Measurements from ENCODE around the gene MT2A.
A peak's percentile ranks its signal among the peaks of the same experiment; 100 is the strongest.

MT2A gene

GRCh38 chr16:56609463-56609921 is 1.1 kb downstream of the MT2A start:
- no peak overlapping the region for H3K27ac ChIP-seq (ENCODE audit: insufficient read depth, low read depth, low read length, poor library complexity, severe bottlenecking)
- H3K9me3 ChIP-seq (ENCODE audit: control insufficient read depth, low read length), result no peaks in the 10 kb centered on the region
- no peak overlapping the region for H3K4me3 ChIP-seq (ENCODE audit: insufficient read depth, low read depth, low read length)
- no peaks in the 10 kb centered on the region for H3K36me3 ChIP-seq (ENCODE audit: control insufficient read depth, insufficient read depth, low read length)
- peaks cover 23% of the 10 kb centered on the region for H3K4me1 ChIP-seq (ENCODE audit: control insufficient read depth, insufficient read depth, low read length)
- H3K27me3 ChIP-seq (ENCODE audit: control insufficient read depth, insufficient read depth, low read length, poor library complexity, severe bottlenecking), result peaks cover 75% of the 10 kb centered on the region
- 4 to 8% methylated on average over 6 of the region's 6 CpGs for WGBS, 2 experiments

GRCh38 chr16:56610017-56610608 is 1.7 kb downstream of the MT2A start:
- Histone ChIP-seq H3K9me3 (ENCODE audit: control insufficient read depth, low read length) (no peaks in the 10 kb centered on the region), H3K4me3 (ENCODE audit: insufficient read depth, low read depth, low read length) (no peak overlapping the region), H3K27ac (ENCODE audit: insufficient read depth, low read depth, low read length, poor library complexity, severe bottlenecking) (no peak overlapping the region), H3K36me3 (ENCODE audit: control insufficient read depth, insufficient read depth, low read length) (no peaks in the 10 kb centered on the region), H3K27me3 (ENCODE audit: control insufficient read depth, insufficient read depth, low read length, poor library complexity, severe bottlenecking) (peaks cover 82% of the 10 kb centered on the region), H3K4me1 (ENCODE audit: control insufficient read depth, insufficient read depth, low read length) (peaks cover 23% of the 10 kb centered on the region)
- WGBS, 2 experiments, result 18 to 20% methylated on average over 10 of the region's 10 CpGs

GRCh38 chr16:56610609-56611111 is 2.3 kb downstream of the MT2A start:
- no peaks in the 10 kb centered on the region for H3K9me3 ChIP-seq (ENCODE audit: control insufficient read depth, low read length)
- peaks cover 83% of the 10 kb centered on the region for H3K27me3 ChIP-seq (ENCODE audit: control insufficient read depth, insufficient read depth, low read length, poor library complexity, severe bottlenecking)
- no peaks in the 10 kb centered on the region for H3K36me3 ChIP-seq (ENCODE audit: control insufficient read depth, insufficient read depth, low read length)
- peaks cover 23% of the 10 kb centered on the region for H3K4me1 ChIP-seq (ENCODE audit: control insufficient read depth, insufficient read depth, low read length)
- no peak overlapping the region for H3K4me3 ChIP-seq (ENCODE audit: insufficient read depth, low read depth, low read length)
- WGBS, 2 experiments, result 85% methylated on average over 2 of the region's 2 CpGs
- no peak overlapping the region for H3K27ac ChIP-seq (ENCODE audit: insufficient read depth, low read depth, low read length, poor library complexity, severe bottlenecking)

GRCh38 chr16:56611281-56611833 is 3.0 kb downstream of the MT2A start:
- Histone ChIP-seq H3K4me3 (ENCODE audit: insufficient read depth, low read depth, low read length) (no peak overlapping the region), H3K27me3 (ENCODE audit: control insufficient read depth, insufficient read depth, low read length, poor library complexity, severe bottlenecking) (peaks cover 88% of the 10 kb centered on the region), H3K27ac (ENCODE audit: insufficient read depth, low read depth, low read length, poor library complexity, severe bottlenecking) (no peak overlapping the region), H3K9me3 (ENCODE audit: control insufficient read depth, low read length) (no peaks in the 10 kb centered on the region), H3K4me1 (ENCODE audit: control insufficient read depth, insufficient read depth, low read length) (peaks cover 23% of the 10 kb centered on the region), H3K36me3 (ENCODE audit: control insufficient read depth, insufficient read depth, low read length) (no peaks in the 10 kb centered on the region)
- WGBS, 2 experiments, result 89 to 92% methylated on average over 2 of the region's 2 CpGs

GRCh38 chr16:56613706-56614105 is 5.3 kb downstream of the MT2A start:
- no peaks in the 10 kb centered on the region for H3K36me3 ChIP-seq (ENCODE audit: control insufficient read depth, insufficient read depth, low read length)
- H3K9me3 ChIP-seq (ENCODE audit: control insufficient read depth, low read length), result no peaks in the 10 kb centered on the region
- H3K4me1 ChIP-seq (ENCODE audit: control insufficient read depth, insufficient read depth, low read length), result peaks cover 35% of the 10 kb centered on the region
- no peak overlapping the region for H3K27ac ChIP-seq (ENCODE audit: insufficient read depth, low read depth, low read length, poor library complexity, severe bottlenecking)
- H3K4me3 ChIP-seq (ENCODE audit: insufficient read depth, low read depth, low read length), result no peak overlapping the region
- H3K27me3 ChIP-seq (ENCODE audit: control insufficient read depth, insufficient read depth, low read length, poor library complexity, severe bottlenecking), result peaks cover 88% of the 10 kb centered on the region

- H3K36me3 ChIP-seq (ENCODE audit: control insufficient read depth, insufficient read depth, low read length), result no peaks in the 10 kb centered on the region
- peaks cover 88% of the 10 kb centered on the region for H3K27me3 ChIP-seq (ENCODE audit: control insufficient read depth, insufficient read depth, low read length, poor library complexity, severe bottlenecking)
- H3K4me3 ChIP-seq (ENCODE audit: insufficient read depth, low read depth, low read length), result no peak overlapping the region
- peaks cover 27% of the 10 kb centered on the region for H3K4me1 ChIP-seq (ENCODE audit: control insufficient read depth, insufficient read depth, low read length)
- H3K27ac ChIP-seq (ENCODE audit: insufficient read depth, low read depth, low read length, poor library complexity, severe bottlenecking), result no peak overlapping the region
- no peaks in the 10 kb centered on the region for H3K9me3 ChIP-seq (ENCODE audit: control insufficient read depth, low read length)
Measured at GRCh38 chr16:56614549-56614991, 6.2 kb downstream of the MT2A start.

GRCh38 chr16:56615353-56615752 is 7.0 kb downstream of the MT2A start:
- H3K9me3 ChIP-seq (ENCODE audit: control insufficient read depth, low read length), result no peaks in the 10 kb centered on the region
- peaks cover 87% of the 10 kb centered on the region for H3K27me3 ChIP-seq (ENCODE audit: control insufficient read depth, insufficient read depth, low read length, poor library complexity, severe bottlenecking)
- no peaks in the 10 kb centered on the region for H3K36me3 ChIP-seq (ENCODE audit: control insufficient read depth, insufficient read depth, low read length)
- H3K27ac ChIP-seq (ENCODE audit: insufficient read depth, low read depth, low read length, poor library complexity, severe bottlenecking), result no peak overlapping the region
- WGBS, 2 experiments, result 84 to 100% methylated on average over 2 of the region's 3 CpGs
- H3K4me3 ChIP-seq (ENCODE audit: insufficient read depth, low read depth, low read length), result no peak overlapping the region
- H3K4me1 ChIP-seq (ENCODE audit: control insufficient read depth, insufficient read depth, low read length), result peaks cover 19% of the 10 kb centered on the region

GRCh38 chr16:56616608-56617211 is 8.3 kb downstream of the MT2A start:
- Histone ChIP-seq H3K27me3 (ENCODE audit: control insufficient read depth, insufficient read depth, low read length, poor library complexity, severe bottlenecking) (peaks cover 83% of the 10 kb centered on the region), H3K4me3 (ENCODE audit: insufficient read depth, low read depth, low read length) (peak overlapping the region; percentile 23)

GRCh38 chr16:56617212-56618085 is 9.1 kb downstream of the MT2A start:
- Histone ChIP-seq H3K27ac (ENCODE audit: insufficient read depth, low read depth, low read length, poor library complexity, severe bottlenecking) (no peak overlapping the region), H3K36me3 (ENCODE audit: control insufficient read depth, insufficient read depth, low read length) (no peaks in the 10 kb centered on the region), H3K4me1 (ENCODE audit: control insufficient read depth, insufficient read depth, low read length) (peaks cover 14% of the 10 kb centered on the region), H3K27me3 (ENCODE audit: control insufficient read depth, insufficient read depth, low read length, poor library complexity, severe bottlenecking) (peaks cover 76% of the 10 kb centered on the region), H3K9me3 (ENCODE audit: control insufficient read depth, low read length) (no peaks in the 10 kb centered on the region), H3K4me3 (ENCODE audit: insufficient read depth, low read depth, low read length) (peak overlapping the region; percentile 23)
- 4 to 6% methylated on average over 41 of the region's 41 CpGs for WGBS, 2 experiments

More at GRCh38 chr16:56616608-56617211, 8.3 kb downstream of the MT2A start:
- Histone ChIP-seq H3K36me3 (ENCODE audit: control insufficient read depth, insufficient read depth, low read length) (no peaks in the 10 kb centered on the region), H3K9me3 (ENCODE audit: control insufficient read depth, low read length) (no peaks in the 10 kb centered on the region), H3K27ac (ENCODE audit: insufficient read depth, low read depth, low read length, poor library complexity, severe bottlenecking) (no peak overlapping the region), H3K4me1 (ENCODE audit: control insufficient read depth, insufficient read depth, low read length) (peaks cover 14% of the 10 kb centered on the region)
- WGBS, 2 experiments, result 21 to 28% methylated on average over 23 of the region's 23 CpGs

GRCh38 chr16:56618138-56618537 is 9.8 kb downstream of the MT2A start:
- H3K4me1 ChIP-seq (ENCODE audit: control insufficient read depth, insufficient read depth, low read length), result peaks cover 14% of the 10 kb centered on the region
- peaks cover 74% of the 10 kb centered on the region for H3K27me3 ChIP-seq (ENCODE audit: control insufficient read depth, insufficient read depth, low read length, poor library complexity, severe bottlenecking)
- no peak overlapping the region for H3K4me3 ChIP-seq (ENCODE audit: insufficient read depth, low read depth, low read length)
- H3K27ac ChIP-seq (ENCODE audit: insufficient read depth, low read depth, low read length, poor library complexity, severe bottlenecking), result no peak overlapping the region
- 24 to 34% methylated on average over 6 of the region's 6 CpGs for WGBS, 2 experiments
- H3K9me3 ChIP-seq (ENCODE audit: control insufficient read depth, low read length), result no peaks in the 10 kb centered on the region
- no peaks in the 10 kb centered on the region for H3K36me3 ChIP-seq (ENCODE audit: control insufficient read depth, insufficient read depth, low read length)
